OCI-LY1 (cell line): ENCODE measurements around the gene TFG.
A peak's percentile ranks its signal among the peaks of the same experiment; 100 is the strongest.
"Not testable (repeated sequence)": the region's sequence is repeated elsewhere in the genome, so short reads cannot be mapped to it uniquely, and the experiment has no call there.

ENCODE experiments used
- H2AFZ ChIP-seq: fragments of 200-600 bp; sonication (generic), shearing (Covaris generic); 2 replicates; pipeline ENCODE4 v1.6.0; 2014; ENCODE audit warnings: antibody characterized with exemption, mild to moderate bottlenecking, low read length
- H3F3A ChIP-seq: fragments of 200-600 bp; sonication (generic), shearing (Covaris generic); 2 replicates; pipeline ENCODE4 v1.6.0; 2014; ENCODE audit warnings: mild to moderate bottlenecking, antibody characterized with exemption, low read length, moderate library complexity; ENCODE audit not compliant: insufficient read depth
- H3K27ac ChIP-seq: fragments of 200-600 bp; sonication (generic); 2 replicates; pipeline ENCODE4 v1.5.1; 2014; ENCODE audit warnings: low read length, mixed run types, mild to moderate bottlenecking, low read depth; ENCODE audit not compliant: poor library complexity, severe bottlenecking
- H3K27me3 ChIP-seq: fragments of 200-600 bp; sonication (generic); 2 replicates; pipeline ENCODE4 v1.6.0; 2014; ENCODE audit warnings: antibody characterized with exemption, mild to moderate bottlenecking, low read length, moderate library complexity; ENCODE audit not compliant: insufficient read depth
- H3K36me3 ChIP-seq: fragments of 200-600 bp; sonication (generic); 2 replicates; pipeline ENCODE4 v1.6.1; 2014; ENCODE audit warnings: mild to moderate bottlenecking, antibody characterized with exemption, low read length, moderate library complexity, mixed read lengths; ENCODE audit not compliant: insufficient read depth
- H3K4me1 ChIP-seq: fragments of 200-600 bp; sonication (generic); 2 replicates; pipeline ENCODE4 v1.5.1; 2014; ENCODE audit warnings: mild to moderate bottlenecking, low read length, moderate library complexity; ENCODE audit not compliant: insufficient read depth, severe bottlenecking
- H3K4me2 ChIP-seq: fragments of 200-600 bp; sonication (generic), shearing (Covaris generic); 2 replicates; pipeline ENCODE4 v1.6.1; 2014; ENCODE audit warnings: low read length
- H3K4me3 ChIP-seq: fragments of 200-600 bp; sonication (generic); 2 replicates; pipeline ENCODE4 v1.5.1; 2014; ENCODE audit warnings: low read length, low read depth, mild to moderate bottlenecking, mixed read lengths; ENCODE audit not compliant: poor library complexity, severe bottlenecking
- H3K79me2 ChIP-seq: fragments of 200-600 bp; shearing (Covaris generic); 2 replicates; pipeline ENCODE4 v1.6.1; 2016; ENCODE audit warnings: mixed run types, low read length, mixed read lengths; ENCODE audit not compliant: insufficient read depth
- H3K9ac ChIP-seq: fragments of 200-600 bp; sonication (generic), shearing (Covaris generic); 2 replicates; pipeline ENCODE4 v1.6.1; 2014; ENCODE audit warnings: mild to moderate bottlenecking, low read length, mixed read lengths
- H3K9me2 ChIP-seq: fragments of 200-600 bp; sonication (generic), shearing (Covaris generic); 2 replicates; pipeline ENCODE4 v1.6.1; 2014; ENCODE audit warnings: low read depth, mild to moderate bottlenecking, low read length, mixed read lengths
- H3K9me3 ChIP-seq: fragments of 200-600 bp; shearing (Covaris generic); 2 replicates; pipeline ENCODE4 v1.6.1; 2014; ENCODE audit warnings: low read length, mixed read lengths
- H4K20me1 ChIP-seq: fragments of 200-600 bp; sonication (generic), shearing (Covaris generic); 2 replicates; pipeline ENCODE4 v1.6.0; 2016; ENCODE audit warnings: mild to moderate bottlenecking, low read length; ENCODE audit not compliant: insufficient read depth
- CTCF ChIP-seq: fragments of 200-600 bp; sonication (generic), shearing (Covaris generic); IDR thresholded peaks from 2 replicates; pipeline ENCODE4 v1.5.1; 2017; ENCODE audit warnings: mild to moderate bottlenecking, antibody characterized with exemption, low read length, moderate library complexity, mixed read lengths
- EZH2 ChIP-seq: fragments of 200-600 bp; sonication (generic), shearing (Covaris generic); IDR thresholded peaks from 2 replicates; pipeline ENCODE4 v1.8.0; 2017; ENCODE audit warnings: borderline replicate concordance, mixed run types, mild to moderate bottlenecking, antibody characterized with exemption, low read length, moderate library complexity, mixed read lengths

Gene TFG

GRCh38 chr3:100708989-100709841 lies at the start of gene TFG:
TSS of gene TFG (plus strand) at chr3:100709494. CDS start at chr3:100713686, 4,192 bp downstream.
- Histone ChIP-seq H3K4me3 (peak within 1 kb of the TSS; percentile 82), H3K4me1 (peaks cover 14% of the 10 kb centered on the region), H3F3A (no peaks in the 10 kb centered on the region), H2AFZ (peak within 1 kb of the TSS; percentile 72; the same call in 1 of the 2 replicates), H3K9ac (peak within 1 kb of the TSS; percentile 86), H3K36me3 (peaks cover 9% of the 10 kb centered on the region), H3K27ac (peak within 1 kb of the TSS; percentile 59), H3K9me2 (no peaks in the 10 kb centered on the region), H4K20me1 (no peaks in the 10 kb centered on the region), H3K4me2 (peak within 1 kb of the TSS; percentile 79), H3K27me3 (no peaks in the 10 kb centered on the region), H3K79me2 (peaks cover 38% of the 10 kb centered on the region), H3K9me3 (no peaks in the 10 kb centered on the region)
- TF ChIP-seq EZH2 (no peak), CTCF (no peak)

DNA sequence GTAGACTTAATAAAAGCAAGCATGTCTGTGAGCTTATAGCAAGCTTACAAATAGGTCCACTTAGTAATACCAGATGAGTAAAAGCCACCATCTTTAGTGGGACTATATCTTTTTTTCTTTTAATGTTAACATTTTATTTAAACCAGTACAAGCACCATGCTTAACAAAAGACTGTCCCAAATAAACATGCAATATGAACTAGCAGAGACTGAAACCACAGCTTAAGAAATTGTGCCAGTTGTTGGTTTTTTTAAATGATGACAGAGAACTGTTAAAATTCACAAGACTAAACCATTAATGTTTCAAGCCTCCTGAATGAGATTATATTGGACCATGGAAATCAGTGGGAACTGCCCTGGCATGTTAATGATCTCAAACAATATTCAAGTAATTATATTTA lies 48.0 kb upstream of the TFG start:
- not testable (repeated sequence) for H3K9ac ChIP-seq, H3K4me3 ChIP-seq, H3K9me3 ChIP-seq, H3F3A ChIP-seq, H3K36me3 ChIP-seq, H3K4me1 ChIP-seq, H3K79me2 ChIP-seq, H3K27ac ChIP-seq, H3K4me2 ChIP-seq, H2AFZ ChIP-seq, H3K9me2 ChIP-seq, H4K20me1 ChIP-seq, H3K27me3 ChIP-seq

DNA sequence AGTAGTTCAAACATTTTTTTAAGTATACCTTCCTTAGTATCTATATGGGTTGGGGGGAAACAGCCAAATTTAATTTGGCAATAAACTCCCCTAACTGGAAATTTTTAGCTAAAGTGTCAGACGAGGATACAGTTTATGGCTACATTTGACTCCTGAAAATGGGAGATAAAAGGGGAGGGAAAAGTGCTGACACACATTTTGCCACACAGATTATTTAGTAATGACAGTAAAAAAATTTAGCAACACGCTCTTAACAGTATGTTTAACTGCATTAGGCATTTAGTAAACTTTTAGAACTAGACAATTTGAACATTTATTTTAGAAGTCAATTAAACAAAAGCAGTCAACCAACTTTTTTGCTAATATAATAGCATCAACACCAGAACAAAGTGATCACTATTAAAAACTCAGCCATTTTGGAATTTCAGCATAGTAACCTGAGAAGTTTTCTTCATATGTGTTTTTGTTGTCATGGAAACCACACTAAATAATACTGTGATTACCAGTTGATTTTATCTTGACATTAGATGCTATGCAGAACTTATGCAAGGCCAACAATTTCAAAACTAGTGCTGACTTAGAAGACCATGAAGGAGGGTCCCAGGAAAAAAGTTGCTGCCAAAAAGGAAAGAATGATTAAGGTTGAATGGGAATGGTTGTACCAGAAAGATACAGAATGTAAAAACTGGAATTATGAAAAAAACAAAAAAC lies 47.0 kb upstream of the TFG start:
- H3K9ac ChIP-seq = no peak overlapping the region
- H3F3A ChIP-seq = no peaks in the 10 kb centered on the region
- no peaks in the 10 kb centered on the region for H3K4me1 ChIP-seq
- H2AFZ ChIP-seq = no peak overlapping the region
- H3K4me2 ChIP-seq = no peak overlapping the region
- TF ChIP-seq EZH2 = no peak
- no peak for TF ChIP-seq CTCF
- H4K20me1 ChIP-seq = no peaks in the 10 kb centered on the region
- H3K79me2 ChIP-seq = no peaks in the 10 kb centered on the region
- H3K36me3 ChIP-seq = no peaks in the 10 kb centered on the region
- H3K27ac ChIP-seq = no peak overlapping the region
- H3K27me3 ChIP-seq = no peaks in the 10 kb centered on the region
- H3K9me2 ChIP-seq = no peaks in the 10 kb centered on the region
- H3K9me3 ChIP-seq = no peaks in the 10 kb centered on the region
- no peak overlapping the region for H3K4me3 ChIP-seq
